ENCODE measurements around the gene SMG7.

SMG7 gene

GRCh38 chr1:183592733-183593132 lies 120.4 kb downstream of the SMG7 start:
- Histone ChIP-seq H3K4me3 (ENCODE audit: low read depth in 1 of 2, low read length in 1 of 2) (peak overlapping the region; percentile 15 to 83), H3K4me1 (ENCODE audit: control insufficient read depth in 1 of 2, insufficient read depth in 1 of 2, low read depth in 1 of 2, low read length in 1 of 2) (peaks cover 64 to 76% of the 10 kb centered on the region in 2 experiments), H3K36me3 (peaks cover 9% of the 10 kb centered on the region), H3K9me3 (no peaks in the 10 kb centered on the region), H3K27me3 (no peaks in the 10 kb centered on the region), H3K27ac (peak overlapping the region; percentile 100)
- TF ChIP-seq CTCF (IDR thresholded peaks at IDR 0.05) = no peak

DNA sequence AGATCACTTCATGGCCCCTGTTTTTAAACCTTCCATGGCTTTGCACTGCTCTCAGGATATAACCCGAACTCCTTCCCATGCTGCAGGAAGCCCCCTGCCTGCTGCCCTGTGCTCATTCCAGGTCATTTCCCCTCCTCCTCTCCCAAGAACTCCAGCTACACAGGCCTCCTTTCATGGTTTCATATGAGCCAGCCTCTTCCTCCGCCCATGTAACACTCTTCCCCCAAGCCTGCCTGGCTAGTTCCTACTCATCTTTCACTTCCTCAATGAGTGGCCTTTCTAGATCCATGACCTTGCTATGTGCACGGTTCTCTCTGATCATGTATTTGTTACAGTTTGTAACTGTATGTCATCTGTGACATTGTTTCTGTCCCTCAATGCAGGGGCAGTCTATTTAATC lies 121.1 kb downstream of the SMG7 start:
- H3K4me1 ChIP-seq (ENCODE audit: control insufficient read depth in 1 of 2, insufficient read depth in 1 of 2, low read depth in 1 of 2, low read length in 1 of 2) = peaks cover 66 to 74% of the 10 kb centered on the region in 2 experiments
- no peaks in the 10 kb centered on the region for H3K9me3 ChIP-seq
- peak overlapping the region; percentile 100 for H3K27ac ChIP-seq
- no peak for TF ChIP-seq CTCF (IDR thresholded peaks at IDR 0.05)
- H3K36me3 ChIP-seq = peaks cover 5% of the 10 kb centered on the region
- H3K27me3 ChIP-seq = no peaks in the 10 kb centered on the region
- peak overlapping the region; percentile 15 to 83 for H3K4me3 ChIP-seq (ENCODE audit: low read depth in 1 of 2, low read length in 1 of 2)

DNA sequence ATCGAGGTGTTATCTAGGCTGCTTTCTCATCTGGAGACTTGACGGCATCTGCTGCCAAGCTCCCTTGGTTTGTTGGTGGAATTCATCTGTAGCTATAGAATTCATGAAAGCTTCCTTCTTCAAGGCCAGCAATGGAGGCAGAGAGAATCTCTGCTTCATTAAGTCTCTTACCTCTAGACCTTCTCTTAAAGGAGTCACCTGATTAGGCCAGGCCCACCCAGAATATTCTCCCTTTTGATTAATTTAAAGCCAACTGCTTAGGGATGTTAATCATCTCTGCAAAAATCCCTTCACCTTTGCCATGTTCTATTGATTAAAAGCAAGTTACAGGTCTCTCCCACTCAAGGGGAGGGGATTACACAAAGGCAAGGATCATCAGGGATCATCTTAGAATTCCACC lies 123.2 kb downstream of the SMG7 start:
- Histone ChIP-seq H3K27me3 (no peaks in the 10 kb centered on the region), H3K27ac (peak overlapping the region; percentile 57), H3K4me3 (ENCODE audit: low read depth in 1 of 2, low read length in 1 of 2) (no peak overlapping the region), H3K4me1 (ENCODE audit: control insufficient read depth in 1 of 2, insufficient read depth in 1 of 2, low read depth in 1 of 2, low read length in 1 of 2) (peaks cover 75 to 84% of the 10 kb centered on the region in 2 experiments), H3K9me3 (no peaks in the 10 kb centered on the region), H3K36me3 (no peaks in the 10 kb centered on the region)
- no peak for TF ChIP-seq CTCF (IDR thresholded peaks at IDR 0.05)

- no peak overlapping the region for H3K4me3 ChIP-seq (ENCODE audit: low read depth in 1 of 2, low read length in 1 of 2)
- no peaks in the 10 kb centered on the region for H3K9me3 ChIP-seq
- H3K27ac ChIP-seq = peak overlapping the region; percentile 57
- H3K4me1 ChIP-seq (ENCODE audit: control insufficient read depth in 1 of 2, insufficient read depth in 1 of 2, low read depth in 1 of 2, low read length in 1 of 2) = peaks cover 75 to 84% of the 10 kb centered on the region in 2 experiments
- no peaks in the 10 kb centered on the region for H3K36me3 ChIP-seq
- H3K27me3 ChIP-seq = no peaks in the 10 kb centered on the region
- TF ChIP-seq CTCF (IDR thresholded peaks at IDR 0.05) = no peak
Measured at GRCh38 chr1:183596500-183596899, 124.2 kb downstream of the SMG7 start.

DNA sequence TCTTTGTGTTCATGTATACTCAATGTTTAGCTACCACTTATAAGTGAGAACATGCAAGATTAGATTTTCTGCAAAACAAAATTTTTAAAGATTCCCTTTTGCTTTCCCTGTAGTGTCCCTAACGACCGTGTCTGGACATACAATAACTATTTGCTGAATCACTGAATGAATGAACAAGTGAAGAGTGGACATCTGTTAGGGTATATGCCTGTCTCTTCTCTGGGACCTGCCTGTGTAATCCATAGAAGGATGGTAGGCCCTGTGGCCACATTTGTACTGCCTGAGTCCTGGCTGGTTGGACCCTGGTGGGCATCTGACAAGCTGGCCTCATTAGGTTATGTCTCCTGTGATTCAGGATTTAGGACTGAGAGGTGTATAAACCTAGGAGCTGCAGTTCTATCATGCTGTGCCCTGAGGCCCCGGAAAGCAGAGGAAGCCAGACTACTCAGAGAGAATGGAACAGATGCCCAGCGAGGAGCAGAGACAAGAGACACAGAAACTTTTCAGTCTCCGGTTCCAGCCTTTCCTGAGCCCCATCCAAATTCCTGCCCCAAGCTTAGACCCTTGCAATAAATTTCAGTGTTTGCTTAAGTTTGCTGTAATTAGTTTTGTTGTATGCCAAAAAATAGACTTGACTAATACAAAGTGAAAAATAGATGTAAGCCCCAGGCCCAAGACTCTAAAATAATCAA lies 125.5 kb downstream of the SMG7 start:
- no peak overlapping the region for H3K4me3 ChIP-seq (ENCODE audit: low read depth in 1 of 2, low read length in 1 of 2)
- H3K27ac ChIP-seq = peak overlapping the region; percentile 98
- peaks cover 75 to 84% of the 10 kb centered on the region in 2 experiments for H3K4me1 ChIP-seq (ENCODE audit: control insufficient read depth in 1 of 2, insufficient read depth in 1 of 2, low read depth in 1 of 2, low read length in 1 of 2)
- no peak for TF ChIP-seq CTCF (IDR thresholded peaks at IDR 0.05)
- no peaks in the 10 kb centered on the region for H3K27me3 ChIP-seq
- no peaks in the 10 kb centered on the region for H3K36me3 ChIP-seq
- no peaks in the 10 kb centered on the region for H3K9me3 ChIP-seq
